WTC11 (cell line): ENCODE measurements around the gene EYS. TPM values are rescaled to one million over a fixed set of nuclear protein-coding genes. Genes with fewer than 3 reads are reported as not detected.

ENCODE experiments used
- ATAC-seq: fragments of 200-7000 bp; cut with Tn5 transposase; 2 replicates; pipeline ENCODE4 v1.10.0; 2021; ENCODE audit warnings: mild to moderate bottlenecking, moderate library complexity
- CTCF ChIA-PET: fragments of 300-600 bp; sonication (Branson Sonifier 250); formaldehyde crosslinking; loops from one replicate; lab custom pipeline; 2021; ENCODE audit warnings: antibody characterized with exemption; lab: Charles Lee
- POLR2A ChIA-PET: fragments of 350-600 bp; sonication (Branson Sonifier 250); formaldehyde crosslinking; loops from one replicate; lab custom pipeline; 2021; ENCODE audit warnings: antibody characterized with exemption; lab: Charles Lee
- DNase-seq: peaks from one replicate; pipeline ENCODE4 v3.0.0; 2021; ENCODE audit warnings: low spot score
- H3K27ac Mint-ChIP-seq: 2 replicates; pipeline ENCODE4 v1.8.0; 2021; ENCODE audit warnings: mixed read lengths
- H3K27me3 Mint-ChIP-seq: 2 replicates; pipeline ENCODE4 v1.8.0; 2021; ENCODE audit warnings: low read depth, mild to moderate bottlenecking, moderate library complexity, mixed read lengths
- H3K36me3 Mint-ChIP-seq: 2 replicates; pipeline ENCODE4 v1.8.0; 2021; ENCODE audit warnings: mixed read lengths
- H3K4me1 Mint-ChIP-seq: 2 replicates; pipeline ENCODE4 v1.8.0; 2022; ENCODE audit warnings: mixed read lengths
- H3K4me3 Mint-ChIP-seq: 2 replicates; pipeline ENCODE4 v1.8.0; 2021; ENCODE audit warnings: mild to moderate bottlenecking, moderate library complexity, mixed read lengths
- H3K9me3 Mint-ChIP-seq: 2 replicates; pipeline ENCODE4 v1.8.0; 2021; ENCODE audit warnings: mixed read lengths
- ARID4B ChIP-seq: sonication (generic); formaldehyde crosslinking; IDR thresholded peaks from 2 replicates; pipeline ENCODE4 v1.8.0; 2023; ENCODE audit warnings: missing genetic modification reagents, mild to moderate bottlenecking, borderline replicate concordance
- ATF6 ChIP-seq: sonication (generic); formaldehyde crosslinking; IDR thresholded peaks from 2 replicates; pipeline ENCODE4 v1.8.1; 2023; ENCODE audit warnings: mild to moderate bottlenecking, missing genetic modification reagents
- CDX4 ChIP-seq: fragments of 250-450 bp; sonication (Bioruptor Pico); IDR thresholded peaks from 2 replicates; pipeline ENCODE4 v1.9.0; 2021; ENCODE audit warnings: moderate library complexity, mild to moderate bottlenecking, inconsistent platforms, borderline replicate concordance
- E2F1 ChIP-seq: sonication (generic); formaldehyde crosslinking; IDR thresholded peaks from 2 replicates; pipeline ENCODE4 v1.8.0; 2022; ENCODE audit warnings: mild to moderate bottlenecking, missing genetic modification reagents
- FOXJ3 ChIP-seq: sonication (generic); formaldehyde crosslinking; IDR thresholded peaks from 2 replicates; pipeline ENCODE4 v1.9.0; 2021; ENCODE audit warnings: missing genetic modification reagents, mild to moderate bottlenecking, borderline replicate concordance
- GABPB1 ChIP-seq: sonication (generic); formaldehyde crosslinking; IDR thresholded peaks from 2 replicates; pipeline ENCODE4 v1.8.1; 2023; ENCODE audit warnings: mild to moderate bottlenecking, missing genetic modification reagents
- GTF2I ChIP-seq: fragments of 250-450 bp; sonication (Bioruptor Pico); conservative IDR thresholded peaks from 2 replicates; pipeline ENCODE4 v1.4.0; 2021; ENCODE audit warnings: mild to moderate bottlenecking
- MLX ChIP-seq: sonication (generic); formaldehyde crosslinking; IDR thresholded peaks from 2 replicates; pipeline ENCODE4 v1.8.1; 2023; ENCODE audit warnings: mild to moderate bottlenecking, missing genetic modification reagents, moderate library complexity
- MYBL2 ChIP-seq: sonication (generic); formaldehyde crosslinking; IDR thresholded peaks from 2 replicates; pipeline ENCODE4 v1.8.1; 2023; ENCODE audit warnings: mild to moderate bottlenecking, moderate library complexity, missing genetic modification reagents
- NFE2L1 ChIP-seq: sonication (generic); formaldehyde crosslinking; IDR thresholded peaks from 2 replicates; pipeline ENCODE4 v1.8.1; 2023; ENCODE audit warnings: missing genetic modification reagents
- NFYB ChIP-seq: sonication (generic); formaldehyde crosslinking; conservative IDR thresholded peaks from 2 replicates; pipeline ENCODE4 v1.8.0; 2022; ENCODE audit warnings: low read depth, missing genetic modification reagents
- ZNF219 ChIP-seq: sonication (generic); formaldehyde crosslinking; IDR thresholded peaks from 2 replicates; pipeline ENCODE4 v1.8.0; 2023; ENCODE audit warnings: missing genetic modification reagents, mild to moderate bottlenecking, borderline replicate concordance
- ZNF232 ChIP-seq: sonication (generic); formaldehyde crosslinking; IDR thresholded peaks from 2 replicates; pipeline ENCODE4 v1.8.0; 2022; ENCODE audit warnings: mild to moderate bottlenecking, missing genetic modification reagents
- ZNF263 ChIP-seq: sonication (generic); formaldehyde crosslinking; IDR thresholded peaks from 2 replicates; pipeline ENCODE4 v1.8.1; 2022; ENCODE audit warnings: low read depth, mild to moderate bottlenecking, moderate library complexity, missing genetic modification reagents
- ZNF281 ChIP-seq: sonication (generic); formaldehyde crosslinking; IDR thresholded peaks from 2 replicates; pipeline ENCODE4 v1.8.0; 2023; ENCODE audit warnings: mild to moderate bottlenecking, missing genetic modification reagents
- ZNF317 ChIP-seq: sonication (generic); formaldehyde crosslinking; IDR thresholded peaks from 2 replicates; pipeline ENCODE4 v1.8.1; 2023; ENCODE audit warnings: low read depth, mild to moderate bottlenecking, moderate library complexity, missing genetic modification reagents, borderline replicate concordance
- ZNF423 ChIP-seq: fragments of 250-450 bp; sonication (Bioruptor Pico); IDR thresholded peaks from 2 replicates; pipeline ENCODE4 v2.1.2; 2022; ENCODE audit warnings: mild to moderate bottlenecking, moderate library complexity
- ZNF425 ChIP-seq: fragments of 250-450 bp; sonication (Bioruptor Pico); conservative IDR thresholded peaks from 2 replicates; pipeline ENCODE4 v1.9.0; 2021; ENCODE audit warnings: mild to moderate bottlenecking
- total RNA-seq: library from RNA; stranded (reverse); gene quantifications from 3 replicates; pipeline ENCODE4 v1.2.3, GENCODE V29; 2021

Gene EYS
- total RNA-seq, 1 experiment from 2014 or later, result not detected

GRCh38 chr6:64644024-64644423 lies 1063.0 kb downstream of the EYS start:
- POLR2A ChIA-PET, result no interaction called here
- Mint-ChIP-seq H3K4me1 (no peaks in the 10 kb centered on the region), H3K27ac (no peak overlapping the region), H3K9me3 (peaks cover 36% of the 10 kb centered on the region), H3K4me3 (no peak overlapping the region), H3K36me3 (peaks cover 21% of the 10 kb centered on the region), H3K27me3 (peaks cover 23% of the 10 kb centered on the region)
- ATAC-seq (no peak), DNase-seq (no peak)
- no peak for TF ChIP-seq MYBL2 (CRISPR knock-in tag)
- no peak for TF ChIP-seq NFYB (CRISPR knock-in tag)
- TF ChIP-seq ZNF263 (CRISPR knock-in tag), result no peak
- no peak for TF ChIP-seq ZNF219
- TF ChIP-seq E2F1 (CRISPR knock-in tag), result no peak
- TF ChIP-seq MLX (CRISPR knock-in tag), result no peak
- no peak for TF ChIP-seq ZNF425
- TF ChIP-seq FOXJ3 (CRISPR knock-in tag), result no peak
- no peak for TF ChIP-seq GTF2I
- TF ChIP-seq ZNF232 (CRISPR knock-in tag), result no peak
- no peak for TF ChIP-seq ZNF317
- no peak for TF ChIP-seq NFE2L1 (CRISPR knock-in tag)
- no peak for TF ChIP-seq ZNF423 (CRISPR knock-in tag)
- TF ChIP-seq ZNF281, result no peak
- CTCF ChIA-PET, result no interaction called here

GRCh38 chr6:64630901-64631300 lies 1076.1 kb downstream of the EYS start:
- H3K27me3 Mint-ChIP-seq, result 0 out of 2 replicates have a peak, but pooled peaks cover 3% of the 10 kb centered on the region
- ATAC-seq, result no peak
- POLR2A ChIA-PET, result no interaction called here
- H3K9me3 Mint-ChIP-seq, result peaks cover 32% of the 10 kb centered on the region
- no peak for DNase-seq
- peaks cover 8% of the 10 kb centered on the region for H3K4me1 Mint-ChIP-seq
- no peak overlapping the region for H3K27ac Mint-ChIP-seq
- CTCF ChIA-PET, result no interaction called here
- no peak overlapping the region for H3K4me3 Mint-ChIP-seq
- H3K36me3 Mint-ChIP-seq, result peaks cover 10% of the 10 kb centered on the region; the same call in 1 of the 2 replicates
- no peak for TF ChIP-seq ATF6 (CRISPR knock-in tag)
- no peak for TF ChIP-seq GABPB1
- no peak for TF ChIP-seq ZNF425
- no peak for TF ChIP-seq CDX4 (CRISPR knock-in tag)
- TF ChIP-seq ARID4B (CRISPR knock-in tag), result no peak
